ENCODE data around the gene ZNF296. TPM values are rescaled to one million over a fixed set of nuclear protein-coding genes. Genes with fewer than 3 reads are reported as not detected.

Gene ZNF296
- total RNA-seq, 1 donor from 2014 or later: not detected

GRCh38 chr19:45047188-45047797, 29.0 kb downstream of the ZNF296 start:
- no peaks in the 10 kb centered on the region for H3K9me3 ChIP-seq (ENCODE audit: control insufficient read depth in 3 of 3, low read length in 3 of 3)
- H3K36me3 ChIP-seq (ENCODE audit: control insufficient read depth in 3 of 3, insufficient read depth in 3 of 3, low read length in 3 of 3): peaks cover 30 to 38% (median 33%) of the 10 kb centered on the region in 3 donors
- no peak overlapping the region for H3K4me3 ChIP-seq (ENCODE audit: low read length in 3 of 3)
- H3K9ac ChIP-seq (ENCODE audit: low read depth in 1 of 3, low read length in 3 of 3): no peak overlapping the region
- H3K4me1 ChIP-seq (ENCODE audit: control insufficient read depth in 3 of 3, insufficient read depth in 3 of 3, low read length in 3 of 3): peaks cover 10 to 28% (median 21%) of the 10 kb centered on the region in 3 donors
- H3K27me3 ChIP-seq (ENCODE audit: control insufficient read depth in 3 of 3, insufficient read depth in 3 of 3, low read length in 3 of 3): no peaks in the 10 kb centered on the region
- H3K27ac ChIP-seq (ENCODE audit: low read depth, low read length): no peak overlapping the region

GRCh38 chr19:45046355-45046754, 29.9 kb downstream of the ZNF296 start:
- Histone ChIP-seq H3K27me3 (ENCODE audit: control insufficient read depth in 3 of 3, insufficient read depth in 3 of 3, low read length in 3 of 3) (no peaks in the 10 kb centered on the region), H3K4me3 (ENCODE audit: low read length in 3 of 3) (no peak overlapping the region), H3K9ac (ENCODE audit: low read depth in 1 of 3, low read length in 3 of 3) (no peak overlapping the region), H3K9me3 (ENCODE audit: control insufficient read depth in 3 of 3, low read length in 3 of 3) (no peaks in the 10 kb centered on the region), H3K27ac (ENCODE audit: low read depth, low read length) (no peak overlapping the region), H3K4me1 (ENCODE audit: control insufficient read depth in 3 of 3, insufficient read depth in 3 of 3, low read length in 3 of 3) (peaks cover 17 to 35% (median 26%) of the 10 kb centered on the region in 3 donors), H3K36me3 (ENCODE audit: control insufficient read depth in 3 of 3, insufficient read depth in 3 of 3, low read length in 3 of 3) (peaks cover 33 to 39% (median 39%) of the 10 kb centered on the region in 3 donors)

- H3K9ac ChIP-seq (ENCODE audit: low read depth in 1 of 3, low read length in 3 of 3): peak overlapping the region in 1 of 3 donors; percentile 40
- H3K9me3 ChIP-seq (ENCODE audit: control insufficient read depth in 3 of 3, low read length in 3 of 3): no peaks in the 10 kb centered on the region
- H3K4me3 ChIP-seq (ENCODE audit: low read length in 3 of 3): no peak overlapping the region
- peaks cover 18 to 38% (median 28%) of the 10 kb centered on the region in 3 donors for H3K4me1 ChIP-seq (ENCODE audit: control insufficient read depth in 3 of 3, insufficient read depth in 3 of 3, low read length in 3 of 3)
- no peak overlapping the region for H3K27ac ChIP-seq (ENCODE audit: low read depth, low read length)
- H3K36me3 ChIP-seq (ENCODE audit: control insufficient read depth in 3 of 3, insufficient read depth in 3 of 3, low read length in 3 of 3): peaks cover 37 to 43% (median 42%) of the 10 kb centered on the region in 3 donors
- no peaks in the 10 kb centered on the region for H3K27me3 ChIP-seq (ENCODE audit: control insufficient read depth in 3 of 3, insufficient read depth in 3 of 3, low read length in 3 of 3)
These were observed 30.5 kb downstream of the ZNF296 start for GRCh38 chr19:45045671-45046353.

- no peaks in the 10 kb centered on the region for H3K9me3 ChIP-seq (ENCODE audit: control insufficient read depth in 3 of 3, low read length in 3 of 3)
- no peak overlapping the region for H3K27ac ChIP-seq (ENCODE audit: low read depth, low read length)
- no peak overlapping the region for H3K4me3 ChIP-seq (ENCODE audit: low read length in 3 of 3)
- H3K4me1 ChIP-seq (ENCODE audit: control insufficient read depth in 3 of 3, insufficient read depth in 3 of 3, low read length in 3 of 3): peaks cover 23 to 34% (median 28%) of the 10 kb centered on the region in 3 donors
- no peaks in the 10 kb centered on the region for H3K27me3 ChIP-seq (ENCODE audit: control insufficient read depth in 3 of 3, insufficient read depth in 3 of 3, low read length in 3 of 3)
- H3K36me3 ChIP-seq (ENCODE audit: control insufficient read depth in 3 of 3, insufficient read depth in 3 of 3, low read length in 3 of 3): peaks cover 42 to 53% (median 45%) of the 10 kb centered on the region in 3 donors
- H3K9ac ChIP-seq (ENCODE audit: low read depth in 1 of 3, low read length in 3 of 3): peak overlapping the region in 1 of 3 donors; percentile 29
These were observed 35.2 kb downstream of the ZNF296 start for GRCh38 chr19:45041125-45041524.

GRCh38 chr19:45040059-45040771, 36.1 kb downstream of the ZNF296 start:
- Histone ChIP-seq H3K9ac (ENCODE audit: low read depth in 1 of 3, low read length in 3 of 3) (peak overlapping the region; percentile 96 to 98 (median 96)), H3K4me1 (ENCODE audit: control insufficient read depth in 3 of 3, insufficient read depth in 3 of 3, low read length in 3 of 3) (peaks cover 23 to 27% (median 23%) of the 10 kb centered on the region in 3 donors), H3K27ac (ENCODE audit: low read depth, low read length) (no peak overlapping the region)

GRCh38 chr19:45038931-45039893, 37.1 kb downstream of the ZNF296 start, which contains the start of gene CLASRP:
Gene CLASRP, plus strand, starts transcription at chr19:45039045. Its CDS starts 1,168 bp downstream, at chr19:45040213.
- Histone ChIP-seq H3K9me3 (ENCODE audit: control insufficient read depth in 3 of 3, low read length in 3 of 3) (no peaks in the 10 kb centered on the region), H3K36me3 (ENCODE audit: control insufficient read depth in 3 of 3, insufficient read depth in 3 of 3, low read length in 3 of 3) (peaks cover 33 to 45% (median 36%) of the 10 kb centered on the region in 3 donors), H3K27ac (ENCODE audit: low read depth, low read length) (peak within 1 kb of the TSS; percentile 96), H3K4me3 (ENCODE audit: low read length in 3 of 3) (peak within 1 kb of the TSS; percentile 94 to 97 (median 96)), H3K27me3 (ENCODE audit: control insufficient read depth in 3 of 3, insufficient read depth in 3 of 3, low read length in 3 of 3) (no peaks in the 10 kb centered on the region), H3K9ac (ENCODE audit: low read depth in 1 of 3, low read length in 3 of 3) (peak within 1 kb of the TSS; percentile 96 to 98 (median 96)), H3K4me1 (ENCODE audit: control insufficient read depth in 3 of 3, insufficient read depth in 3 of 3, low read length in 3 of 3) (peaks cover 23 to 27% (median 23%) of the 10 kb centered on the region in 3 donors)

More at GRCh38 chr19:45040059-45040771, 36.1 kb downstream of the ZNF296 start:
- H3K4me3 ChIP-seq (ENCODE audit: low read length in 3 of 3): peak overlapping the region; percentile 94 to 97 (median 96)
- no peaks in the 10 kb centered on the region for H3K9me3 ChIP-seq (ENCODE audit: control insufficient read depth in 3 of 3, low read length in 3 of 3)
- H3K36me3 ChIP-seq (ENCODE audit: control insufficient read depth in 3 of 3, insufficient read depth in 3 of 3, low read length in 3 of 3): peaks cover 38 to 51% (median 44%) of the 10 kb centered on the region in 3 donors
- no peaks in the 10 kb centered on the region for H3K27me3 ChIP-seq (ENCODE audit: control insufficient read depth in 3 of 3, insufficient read depth in 3 of 3, low read length in 3 of 3)

GRCh38 chr19:45037393-45038169, 38.7 kb downstream of the ZNF296 start:
- Histone ChIP-seq H3K9ac (ENCODE audit: low read depth in 1 of 3, low read length in 3 of 3) (no peak overlapping the region), H3K9me3 (ENCODE audit: control insufficient read depth in 3 of 3, low read length in 3 of 3) (no peaks in the 10 kb centered on the region), H3K27me3 (ENCODE audit: control insufficient read depth in 3 of 3, insufficient read depth in 3 of 3, low read length in 3 of 3) (no peaks in the 10 kb centered on the region), H3K4me1 (ENCODE audit: control insufficient read depth in 3 of 3, insufficient read depth in 3 of 3, low read length in 3 of 3) (peaks cover 23 to 27% (median 23%) of the 10 kb centered on the region in 3 donors), H3K36me3 (ENCODE audit: control insufficient read depth in 3 of 3, insufficient read depth in 3 of 3, low read length in 3 of 3) (peaks cover 30 to 39% (median 32%) of the 10 kb centered on the region in 3 donors), H3K27ac (ENCODE audit: low read depth, low read length) (no peak overlapping the region), H3K4me3 (ENCODE audit: low read length in 3 of 3) (no peak overlapping the region)

- H3K27me3 ChIP-seq (ENCODE audit: control insufficient read depth in 3 of 3, insufficient read depth in 3 of 3, low read length in 3 of 3): no peaks in the 10 kb centered on the region
- no peak overlapping the region for H3K27ac ChIP-seq (ENCODE audit: low read depth, low read length)
- no peaks in the 10 kb centered on the region for H3K9me3 ChIP-seq (ENCODE audit: control insufficient read depth in 3 of 3, low read length in 3 of 3)
- H3K36me3 ChIP-seq (ENCODE audit: control insufficient read depth in 3 of 3, insufficient read depth in 3 of 3, low read length in 3 of 3): peaks cover 22 to 31% (median 27%) of the 10 kb centered on the region in 3 donors
- no peak overlapping the region for H3K9ac ChIP-seq (ENCODE audit: low read depth in 1 of 3, low read length in 3 of 3)
- no peak overlapping the region for H3K4me3 ChIP-seq (ENCODE audit: low read length in 3 of 3)
- H3K4me1 ChIP-seq (ENCODE audit: control insufficient read depth in 3 of 3, insufficient read depth in 3 of 3, low read length in 3 of 3): peaks cover 15% of the 10 kb centered on the region in 3 donors
These were observed 40.5 kb downstream of the ZNF296 start for GRCh38 chr19:45035755-45036154.
